Measurements from ENCODE around the gene BCL7B. TPM values are rescaled to one million over a fixed set of nuclear protein-coding genes. Genes with fewer than 3 reads are reported as not detected.
"Not testable (repeated sequence)": the region's sequence is repeated elsewhere in the genome, so short reads cannot be mapped to it uniquely, and the experiment has no call there.

The BCL7B gene
- total and polyA plus RNA-seq, 8 donors = 9.0 to 105 (median 65.2) TPM

DNA sequence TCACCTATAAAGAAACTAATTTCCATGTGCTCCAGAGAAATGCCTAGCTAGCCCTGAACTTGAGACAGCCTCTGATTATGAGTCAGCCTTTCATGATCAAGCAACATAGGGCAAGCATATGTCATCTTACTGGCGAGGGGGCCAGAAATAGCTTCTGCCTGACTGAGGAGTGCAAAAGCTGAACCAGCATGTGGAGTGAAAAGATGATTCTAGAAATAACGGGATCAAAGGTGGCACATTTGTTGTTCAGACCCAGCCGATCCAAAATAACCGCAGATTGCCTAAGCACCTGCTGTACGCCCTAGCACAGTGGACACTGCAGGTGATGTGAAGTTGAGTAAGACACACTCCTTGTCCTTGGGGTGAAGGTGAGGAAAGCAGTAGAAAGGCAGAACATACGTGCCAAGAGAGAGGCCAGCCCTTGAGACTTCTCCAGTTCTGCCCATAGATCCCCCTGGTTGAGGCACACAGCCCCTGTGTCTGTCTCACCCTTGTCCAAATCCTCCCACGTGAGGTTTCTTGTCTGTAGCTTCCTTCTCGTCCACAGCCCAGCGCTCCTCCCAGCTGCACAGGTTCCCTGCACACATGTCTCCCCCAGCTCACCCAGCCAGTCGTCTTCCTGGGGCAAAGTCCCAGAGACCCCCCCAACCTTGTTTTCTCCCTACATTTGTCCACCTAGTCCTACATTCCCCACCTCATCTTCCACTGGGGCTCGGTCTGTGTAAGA, 2.8 kb upstream of the BCL7B start:
- DNase-seq = peak in 1 of 2 donors; percentile 26
- Histone ChIP-seq H3K27me3 (no peaks in the 10 kb centered on the region), H3K4me1 (peaks cover 12 to 28% (median 19%) of the 10 kb centered on the region in 4 donors), H3K4me3 (no peak overlapping the region), H3K36me3 (no peaks in the 10 kb centered on the region), H3K27ac (peak overlapping the region in 1 of 5 donors; percentile 29), H3K9me3 (no peaks in the 10 kb centered on the region)
- 49 to 57% (median 53%) methylated on average over 10 to 11 of the region's 11 CpGs for WGBS, 5 donors
- TF ChIP-seq, protein P1, sequence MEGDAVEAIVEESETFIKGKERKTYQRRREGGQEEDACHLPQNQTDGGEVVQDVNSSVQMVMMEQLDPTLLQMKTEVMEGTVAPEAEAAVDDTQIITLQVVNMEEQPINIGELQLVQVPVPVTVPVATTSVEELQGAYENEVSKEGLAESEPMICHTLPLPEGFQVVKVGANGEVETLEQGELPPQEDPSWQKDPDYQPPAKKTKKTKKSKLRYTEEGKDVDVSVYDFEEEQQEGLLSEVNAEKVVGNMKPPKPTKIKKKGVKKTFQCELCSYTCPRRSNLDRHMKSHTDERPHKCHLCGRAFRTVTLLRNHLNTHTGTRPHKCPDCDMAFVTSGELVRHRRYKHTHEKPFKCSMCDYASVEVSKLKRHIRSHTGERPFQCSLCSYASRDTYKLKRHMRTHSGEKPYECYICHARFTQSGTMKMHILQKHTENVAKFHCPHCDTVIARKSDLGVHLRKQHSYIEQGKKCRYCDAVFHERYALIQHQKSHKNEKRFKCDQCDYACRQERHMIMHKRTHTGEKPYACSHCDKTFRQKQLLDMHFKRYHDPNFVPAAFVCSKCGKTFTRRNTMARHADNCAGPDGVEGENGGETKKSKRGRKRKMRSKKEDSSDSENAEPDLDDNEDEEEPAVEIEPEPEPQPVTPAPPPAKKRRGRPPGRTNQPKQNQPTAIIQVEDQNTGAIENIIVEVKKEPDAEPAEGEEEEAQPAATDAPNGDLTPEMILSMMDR (IDR thresholded peaks at IDR 0.05) = no peak
- no peak for TF ChIP-seq POLR2AphosphoS5 (IDR thresholded peaks at IDR 0.05)
- no peak for TF ChIP-seq EP300 (IDR thresholded peaks at IDR 0.05)
- TF ChIP-seq POLR2A (IDR thresholded peaks at IDR 0.05) = no peak
- intact Hi-C loops (cut with DNase I; ENCODE audit: low total_unique reads) = no loop called here

DNA sequence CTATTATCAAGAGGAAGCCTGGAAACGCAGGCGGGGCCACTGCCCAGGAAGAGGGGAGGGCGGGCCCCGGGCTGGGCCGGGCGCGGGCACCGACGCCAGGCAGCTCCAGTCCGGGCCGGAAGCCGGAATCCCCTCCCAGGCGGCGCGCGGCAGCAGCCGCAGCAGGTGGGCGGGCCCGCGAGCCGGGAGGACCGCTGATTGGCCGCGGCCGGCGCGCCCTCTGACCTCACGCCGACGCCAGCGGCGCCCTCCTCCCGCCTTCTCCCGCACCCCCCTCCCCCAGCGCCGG, 438 bp downstream of the BCL7B start:
- H3K27me3 ChIP-seq = no peaks in the 10 kb centered on the region
- peak overlapping the region; percentile 81 to 93 (median 84) for H3K4me3 ChIP-seq
- no peaks in the 10 kb centered on the region for H3K9me3 ChIP-seq
- peaks cover 17 to 52% (median 35%) of the 10 kb centered on the region in 4 donors for H3K4me1 ChIP-seq
- H3K36me3 ChIP-seq = peaks cover 5 to 31% (median 23%) of the 10 kb centered on the region in 4 donors
- peak overlapping the region; percentile 99 to 100 (median 99) for H3K27ac ChIP-seq
- WGBS, 5 donors = 0 to 1% (median 1%) methylated on average over 11 to 36 of the region's 36 CpGs; no CpG with 5 or more reads in 2 of the 5 donors
- intact Hi-C loops (cut with DNase I; ENCODE audit: low total_unique reads) = no loop called here
- peak; percentile 96 to 98 for DNase-seq
- TF ChIP-seq POLR2A (IDR thresholded peaks at IDR 0.05) (no peak), POLR2AphosphoS5 (IDR thresholded peaks at IDR 0.05) (peak in 1 of 3 donors; percentile 78), EP300 (IDR thresholded peaks at IDR 0.05) (no peak)
- TF ChIP-seq, protein P1 (IDR thresholded peaks at IDR 0.05) = no peak

GRCh38 chr7:73556208-73557107, 1.0 kb downstream of the BCL7B start:
- intact Hi-C loops (cut with DNase I; ENCODE audit: low total_unique reads) = no loop called here
- Histone ChIP-seq H3K4me3 (peak overlapping the region; percentile 81 to 93 (median 84)), H3K36me3 (peaks cover 10 to 37% (median 29%) of the 10 kb centered on the region in 4 donors), H3K27ac (peak overlapping the region; percentile 99 to 100 (median 99)), H3K27me3 (no peaks in the 10 kb centered on the region), H3K9me3 (no peaks in the 10 kb centered on the region), H3K4me1 (peaks cover 17 to 52% (median 35%) of the 10 kb centered on the region in 4 donors)
- 8 to 16% (median 13%) methylated on average over 21 to 28 of the region's 28 CpGs for WGBS, 5 donors
- peak in 1 of 3 donors; percentile 76 for TF ChIP-seq POLR2AphosphoS5 (IDR thresholded peaks at IDR 0.05)
- TF ChIP-seq, protein P1 (IDR thresholded peaks at IDR 0.05) = no peak
- no peak for TF ChIP-seq POLR2A (IDR thresholded peaks at IDR 0.05)
- TF ChIP-seq EP300 (IDR thresholded peaks at IDR 0.05) = no peak
- DNase-seq = no peak

- Histone ChIP-seq H3K9me3 (no peaks in the 10 kb centered on the region), H3K4me3 (peak overlapping the region; percentile 81 to 93 (median 84)), H3K27ac (peak overlapping the region in 4 of 5 donors; percentile 99 to 100 (median 100)), H3K36me3 (peaks cover 16 to 47% (median 38%) of the 10 kb centered on the region in 4 donors), H3K4me1 (peaks cover 17 to 52% (median 35%) of the 10 kb centered on the region in 4 donors), H3K27me3 (no peaks in the 10 kb centered on the region)
- 49 to 59% (median 51%) methylated on average over 6 of the region's 6 CpGs for WGBS, 5 donors
- intact Hi-C loops (cut with DNase I; ENCODE audit: low total_unique reads) = no loop called here
- no peak for DNase-seq
- TF ChIP-seq, protein P1 (IDR thresholded peaks at IDR 0.05) = no peak
- TF ChIP-seq POLR2AphosphoS5 (IDR thresholded peaks at IDR 0.05) = no peak
- TF ChIP-seq POLR2A (IDR thresholded peaks at IDR 0.05) = no peak
- TF ChIP-seq EP300 (IDR thresholded peaks at IDR 0.05) = no peak
These were observed 2.0 kb downstream of the BCL7B start for GRCh38 chr7:73555411-73555982.

DNA sequence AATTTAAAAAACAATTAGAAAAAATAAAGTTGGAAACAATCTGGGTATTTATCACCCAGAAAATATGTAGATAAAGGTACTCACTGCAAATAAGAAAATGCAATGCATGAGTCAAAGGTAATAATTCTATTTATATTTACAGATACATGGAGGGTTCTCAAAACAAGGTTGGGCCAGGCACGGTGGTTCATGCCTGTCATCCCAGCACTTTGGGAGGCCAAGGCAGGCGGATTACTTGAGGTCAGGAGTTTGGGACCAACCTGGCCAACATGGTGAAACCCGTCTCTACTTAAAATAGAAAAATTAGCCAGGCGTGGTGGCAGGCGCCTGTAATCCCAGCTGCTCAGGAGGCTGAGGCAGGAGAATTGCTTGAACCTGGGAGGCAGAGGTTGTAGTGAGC, 7.4 kb downstream of the BCL7B start:
- Histone ChIP-seq H3K36me3 (peaks cover 25 to 98% (median 85%) of the 10 kb centered on the region in 4 donors), H3K4me1 (peaks cover 3 to 57% (median 24%) of the 10 kb centered on the region in 4 donors)
- H3K27ac ChIP-seq; H3K9me3 ChIP-seq; H3K4me3 ChIP-seq; DNase-seq; intact Hi-C loops (cut with DNase I; ENCODE audit: low total_unique reads); H3K27me3 ChIP-seq: not testable (repeated sequence)
- 83 to 88% (median 85%) methylated on average over 5 of the region's 5 CpGs for WGBS, 5 donors
